PC-9 (cell line): ENCODE data around the gene SLX9. TPM values are rescaled to one million over a fixed set of nuclear protein-coding genes. Genes with fewer than 3 reads are reported as not detected.

Experiments used
- BruUV-seq: library from RNA; stranded (reverse); fragments of 400-500 nt; replicated peaks from 2 replicates; lab custom pipeline; 2021; lab: Mats Ljungman, UMichigan
- CTCF ChIA-PET: fragments of 300-600 bp; sonication (Branson Sonifier 250); formaldehyde crosslinking; loops from one replicate; lab custom pipeline; 2022; ENCODE audit warnings: antibody characterized with exemption; lab: Charles Lee
- POLR2A ChIA-PET: fragments of 300-600 bp; sonication (Branson Sonifier 250); formaldehyde crosslinking; loops from one replicate; lab custom pipeline; 2022; ENCODE audit warnings: antibody characterized with exemption; ENCODE audit not compliant: unreplicated experiment; lab: Charles Lee
- DNase-seq, 2 experiments: peaks; one replicate each; pipeline versions ENCODE4 v3.0.0 to v3.0.0-alpha.2; 2015 to 2022; ENCODE audit warnings: mixed read lengths in 1 of 2
- H2AFZ ChIP-seq: fragments of 200-600 bp; sonication (generic); 2 replicates; pipeline ENCODE4 v1.8.1; 2017; ENCODE audit warnings: antibody characterized with exemption
- H3F3A ChIP-seq: fragments of 200-600 bp; sonication (generic); 2 replicates; pipeline ENCODE4 v1.8.1; 2017; ENCODE audit warnings: antibody characterized with exemption, mild to moderate bottlenecking, low read depth; ENCODE audit not compliant: insufficient read depth
- H3K27ac ChIP-seq: fragments of 200-600 bp; sonication (generic); 2 replicates; pipeline ENCODE4 v1.6.1; 2016; ENCODE audit warnings: mixed run types
- H3K27me3 ChIP-seq: fragments of 200-600 bp; sonication (generic); 2 replicates; pipeline ENCODE4 v1.6.1; 2016; ENCODE audit warnings: low read depth, mixed run types; ENCODE audit not compliant: insufficient read depth
- H3K36me3 ChIP-seq: fragments of 200-600 bp; sonication (generic); 2 replicates; pipeline ENCODE4 v1.6.1; 2016; ENCODE audit warnings: low read depth, mixed run types
- H3K4me1 ChIP-seq: fragments of 200-600 bp; sonication (generic); replicated peaks from 2 replicates; pipeline ENCODE4 v1.6.1; 2016; ENCODE audit warnings: mixed run types; ENCODE audit not compliant: insufficient read depth
- H3K4me2 ChIP-seq: fragments of 200-600 bp; sonication (generic); 2 replicates; pipeline ENCODE4 v1.6.1; 2017; ENCODE audit warnings: mixed run types
- H3K4me3 ChIP-seq: fragments of 200-600 bp; sonication (generic); 2 replicates; pipeline ENCODE4 v1.6.1; 2016; ENCODE audit warnings: mixed run types
- H3K79me2 ChIP-seq: fragments of 200-600 bp; sonication (generic); 2 replicates; pipeline ENCODE4 v1.6.1; 2017; ENCODE audit warnings: low read depth, mixed run types
- H3K9me2 ChIP-seq: fragments of 200-600 bp; sonication (generic); 2 replicates; pipeline ENCODE4 v1.8.1; 2017; ENCODE audit warnings: mild to moderate bottlenecking; ENCODE audit not compliant: insufficient read depth
- H3K9me3 ChIP-seq: fragments of 200-600 bp; sonication (generic); 2 replicates; pipeline ENCODE4 v1.8.1; 2016; ENCODE audit warnings: low read depth; ENCODE audit not compliant: insufficient read depth
- H4K20me1 ChIP-seq: fragments of 200-600 bp; sonication (generic); 2 replicates; pipeline ENCODE4 v1.8.1; 2017; ENCODE audit not compliant: insufficient read depth
- CTCF ChIP-seq: fragments of 200-600 bp; sonication (generic); conservative IDR thresholded peaks from 2 replicates; pipeline ENCODE4 v1.6.1; 2017; ENCODE audit warnings: mixed run types, antibody characterized with exemption, mild to moderate bottlenecking, moderate library complexity
- EZH2 ChIP-seq: fragments of 200-600 bp; sonication (generic); IDR thresholded peaks from 2 replicates; pipeline ENCODE4 v1.8.0; 2017; ENCODE audit warnings: antibody characterized with exemption, low read depth
- intact Hi-C: fragments of 100-400 bp; cut with micrococcal nuclease; formaldehyde crosslinking; loops from one replicate; pipeline ENCODE4 v1.10.0; 2022; ENCODE audit not compliant: unreplicated experiment
- total RNA-seq: library from RNA; stranded (reverse); gene quantifications from 2 replicates; pipeline ENCODE4 v1.2.3, GENCODE V29; 2021

The SLX9 gene
- total RNA-seq, 1 experiment from 2014 or later: 22.8 TPM

- no peak overlapping the region for H3K4me2 ChIP-seq
- POLR2A ChIA-PET: no interaction called here
These were observed 52.8 kb downstream of the SLX9 start for GRCh38 chr21:44992608-44993031.

GRCh38 chr21:44993321-44994046, 53.7 kb downstream of the SLX9 start:
- Histone ChIP-seq H3K9me3 (no peaks in the 10 kb centered on the region), H2AFZ (no peak overlapping the region), H3K4me2 (no peak overlapping the region), H3K4me1 (no peaks in the 10 kb centered on the region), H3K9me2 (no peaks in the 10 kb centered on the region), H3K27me3 (no peaks in the 10 kb centered on the region), H3K4me3 (no peak overlapping the region), H3K27ac (no peak overlapping the region), H3F3A (no peaks in the 10 kb centered on the region), H3K36me3 (no peaks in the 10 kb centered on the region), H4K20me1 (no peaks in the 10 kb centered on the region), H3K79me2 (no peaks in the 10 kb centered on the region)
- ChIA-PET POLR2A (no interaction called here), CTCF (no interaction called here)
- no TSS peak for BruUV-seq
- intact Hi-C loops: no loop called here
- no peak for DNase-seq
- TF ChIP-seq CTCF (no peak), EZH2 (no peak)

More at GRCh38 chr21:44992608-44993031, 52.8 kb downstream of the SLX9 start:
- Histone ChIP-seq H3K27me3 (no peaks in the 10 kb centered on the region), H2AFZ (no peak overlapping the region), H3K27ac (no peak overlapping the region), H4K20me1 (no peaks in the 10 kb centered on the region), H3K4me1 (no peaks in the 10 kb centered on the region), H3F3A (no peaks in the 10 kb centered on the region), H3K9me2 (no peaks in the 10 kb centered on the region), H3K4me3 (no peak overlapping the region), H3K9me3 (no peaks in the 10 kb centered on the region), H3K79me2 (no peaks in the 10 kb centered on the region), H3K36me3 (no peaks in the 10 kb centered on the region)
- CTCF ChIA-PET: no interaction called here
- no peak for DNase-seq
- BruUV-seq: no TSS peak
- intact Hi-C loops: no loop called here
- no peak for TF ChIP-seq EZH2
- TF ChIP-seq CTCF: no peak

- no peak for DNase-seq
- POLR2A ChIA-PET: no interaction called here
These were observed 54.3 kb downstream of the SLX9 start for GRCh38 chr21:44994047-44994694.

More at GRCh38 chr21:44994047-44994694, 54.3 kb downstream of the SLX9 start:
- TF ChIP-seq CTCF (no peak), EZH2 (no peak)
- H3K36me3 ChIP-seq: no peaks in the 10 kb centered on the region
- no peaks in the 10 kb centered on the region for H4K20me1 ChIP-seq
- H3K4me3 ChIP-seq: no peak overlapping the region
- no peaks in the 10 kb centered on the region for H3K27me3 ChIP-seq
- CTCF ChIA-PET: no interaction called here
- no peak overlapping the region for H3K27ac ChIP-seq
- H3K9me2 ChIP-seq: no peaks in the 10 kb centered on the region
- no peak overlapping the region for H2AFZ ChIP-seq
- intact Hi-C loops: no loop called here
- H3K4me2 ChIP-seq: no peak overlapping the region
- no peaks in the 10 kb centered on the region for H3F3A ChIP-seq
- BruUV-seq: no TSS peak
- H3K4me1 ChIP-seq: no peaks in the 10 kb centered on the region
- no peaks in the 10 kb centered on the region for H3K79me2 ChIP-seq
- no peaks in the 10 kb centered on the region for H3K9me3 ChIP-seq
